Astrocyte of the spinal cord (primary cell): Measurements from ENCODE around the gene CCN6.
A peak's percentile ranks its signal among the peaks of the same experiment; 100 is the strongest.
"Not testable (repeated sequence)": the region's sequence is repeated elsewhere in the genome, so short reads cannot be mapped to it uniquely, and the experiment has no call there.

Source experiments
- DNase-seq: peaks from one replicate; pipeline ENCODE4 v3.0.0; 2011; ENCODE audit warnings: low read depth, low spot score
- H3K4me3 ChIP-seq: 2 replicates; pipeline ENCODE4 v1.5.1; 2011; ENCODE audit warnings: low read depth, mild to moderate bottlenecking, low read length, moderate library complexity
- CTCF ChIP-seq: IDR thresholded peaks from 2 replicates; pipeline ENCODE4 v1.5.1; 2012; ENCODE audit warnings: low read depth, mild to moderate bottlenecking, low read length, inconsistent platforms
- in situ Hi-C: cut with HindIII; loops from 2 replicates; pipeline ENCODE4 v1.10.0; 2017; ENCODE audit warnings: low sequenced_read_pairs

CCN6 gene

GRCh38 chr6:112044856-112045255 is 9.0 kb upstream of the CCN6 start:
- no peak for TF ChIP-seq CTCF
- in situ Hi-C loops, result no loop called here
- DNase-seq, result peak; percentile 56
- no peak overlapping the region for H3K4me3 ChIP-seq

GRCh38 chr6:112047523-112047922 is 6.4 kb upstream of the CCN6 start:
- DNase-seq, in situ Hi-C loops, H3K4me3 ChIP-seq: not testable (repeated sequence)

- TF ChIP-seq CTCF, result no peak
- no peak for DNase-seq
- no peak overlapping the region for H3K4me3 ChIP-seq
- in situ Hi-C loops, result no loop called here
Measured at GRCh38 chr6:112049026-112049799, 4.7 kb upstream of the CCN6 start.

- no peak for DNase-seq
- TF ChIP-seq CTCF, result no peak
- in situ Hi-C loops, result no loop called here
- H3K4me3 ChIP-seq, result no peak overlapping the region
Measured at GRCh38 chr6:112049996-112050395, 3.9 kb upstream of the CCN6 start.

GRCh38 chr6:112050429-112050828 is 3.5 kb upstream of the CCN6 start:
- in situ Hi-C loops, result no loop called here
- H3K4me3 ChIP-seq, result no peak overlapping the region
- no peak for DNase-seq
- TF ChIP-seq CTCF, result no peak

- in situ Hi-C loops, DNase-seq, H3K4me3 ChIP-seq: not testable (repeated sequence)
Measured at GRCh38 chr6:112051251-112051740, 2.6 kb upstream of the CCN6 start.

GRCh38 chr6:112054555-112055190 is 769 bp downstream of the CCN6 start:
- no peak for TF ChIP-seq CTCF
- no peak overlapping the region for H3K4me3 ChIP-seq
- in situ Hi-C loops, result no loop called here
- DNase-seq, result no peak
